ENCODE data around the gene FUT6.

DNA sequence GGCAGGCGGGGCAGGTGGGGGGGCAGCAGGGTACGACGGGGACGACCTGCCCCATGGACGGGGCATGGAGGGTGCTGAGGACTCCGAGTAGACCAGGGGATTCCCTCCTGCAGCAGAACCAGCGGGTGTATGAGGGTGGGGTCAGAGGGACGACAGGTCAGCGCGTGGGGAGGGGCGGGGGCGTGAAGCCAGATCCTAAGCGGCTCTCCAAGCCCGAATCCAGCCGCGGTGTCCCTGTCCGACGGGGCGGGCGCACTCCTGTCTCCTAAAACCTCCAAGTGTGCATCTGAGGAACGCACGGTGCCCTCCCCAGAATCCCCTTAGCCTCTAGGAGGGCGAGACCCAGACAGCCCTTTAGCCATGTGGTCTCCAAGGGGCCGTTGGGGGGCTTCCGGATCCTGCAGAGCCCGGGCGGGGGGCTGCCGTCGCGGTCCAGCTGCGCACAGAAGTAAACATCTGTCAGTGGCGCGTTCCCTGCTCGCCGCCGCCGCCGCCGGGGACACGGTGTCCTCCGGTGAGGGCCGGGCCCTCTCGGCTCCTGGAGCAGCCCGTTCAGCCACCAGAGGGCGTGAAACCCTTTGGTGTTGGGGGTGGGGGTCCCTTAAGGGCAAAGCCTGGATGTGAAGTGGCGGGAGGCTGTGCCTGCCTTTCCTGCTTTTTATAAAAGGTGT is 33.9 kb downstream of the FUT6 start:
- TF ChIP-seq EZH2phosphoT487 (IDR thresholded peaks at IDR 0.05; ENCODE audit: insufficient read depth, low read depth) (0 out of 2 replicates have a peak, but pooled peaks have one; percentile 32), EZH2 (IDR thresholded peaks at IDR 0.05; ENCODE audit: insufficient read depth, poor library complexity, severe bottlenecking) (peak; percentile 72)

Measured in GM23248 (cell line).